SKM-1 (cell line): ENCODE measurements around the gene PRR5L.

Experiments used
- DNase-seq: peaks from one replicate; lab custom pipeline; 2025; ENCODE audit not compliant: unreplicated experiment; lab: John Stamatoyannopoulos, UW

The PRR5L gene

GRCh38 chr11:36295926-36296325 lies at the start of gene PRR5L:
TSS of gene PRR5L (plus strand) at chr11:36296288. CDS start at chr11:36401122, 104,834 bp downstream.
- DNase-seq: no peak

GRCh38 chr11:36247493-36247892 lies 48.6 kb upstream of the PRR5L start:
- no peak for DNase-seq

GRCh38 chr11:36248436-36248835 lies 47.7 kb upstream of the PRR5L start:
- no peak for DNase-seq

GRCh38 chr11:36249246-36249645 lies 46.8 kb upstream of the PRR5L start:
- DNase-seq: no peak

GRCh38 chr11:36251823-36252222 lies 44.3 kb upstream of the PRR5L start:
- no peak for DNase-seq

GRCh38 chr11:36253238-36253637 lies 42.9 kb upstream of the PRR5L start:
- DNase-seq: no peak

GRCh38 chr11:36254713-36255112 lies 41.4 kb upstream of the PRR5L start:
- DNase-seq: no peak

- no peak for DNase-seq
These were observed 38.7 kb upstream of the PRR5L start for GRCh38 chr11:36257351-36257750.

GRCh38 chr11:36258730-36259360 lies 37.2 kb upstream of the PRR5L start:
- DNase-seq: peak; percentile 48

- DNase-seq: no peak
These were observed 35.0 kb upstream of the PRR5L start for GRCh38 chr11:36261094-36261493.

GRCh38 chr11:36264011-36264972 lies 31.8 kb upstream of the PRR5L start:
- no peak for DNase-seq

- no peak for DNase-seq
These were observed 31.1 kb upstream of the PRR5L start for GRCh38 chr11:36264973-36265344.

- peak; percentile 12 for DNase-seq
These were observed 30.1 kb upstream of the PRR5L start for GRCh38 chr11:36265793-36266628.

GRCh38 chr11:36266767-36267166 lies 29.3 kb upstream of the PRR5L start:
- no peak for DNase-seq

- DNase-seq: no peak
These were observed 27.6 kb upstream of the PRR5L start for GRCh38 chr11:36268337-36268985.

- DNase-seq: no peak
These were observed 25.4 kb upstream of the PRR5L start for GRCh38 chr11:36270701-36271100.

GRCh38 chr11:36271794-36272407 lies 24.2 kb upstream of the PRR5L start:
- DNase-seq: no peak

GRCh38 chr11:36273110-36273509 lies 23.0 kb upstream of the PRR5L start:
- no peak for DNase-seq

GRCh38 chr11:36274414-36274813 lies 21.7 kb upstream of the PRR5L start:
- DNase-seq: no peak

- DNase-seq: no peak
These were observed 17.4 kb upstream of the PRR5L start for GRCh38 chr11:36278531-36279282.
